GM23248 (cell line): ENCODE results near the gene PRKCA. TPM values are rescaled to one million over a fixed set of nuclear protein-coding genes. Genes with fewer than 3 reads are reported as not detected.
A peak's percentile ranks its signal among the peaks of the same experiment; 100 is the strongest.

ENCODE experiments used
- DNase-seq: peaks from one replicate; pipeline ENCODE4 v3.0.0-alpha.2; 2015
- H2AFZ ChIP-seq: fragments of 200-600 bp; sonication (generic); 2 replicates; pipeline ENCODE4 v1.6.1; 2016; ENCODE audit warnings: antibody characterized with exemption
- H3F3A ChIP-seq: fragments of 200-600 bp; sonication (generic); 2 replicates; pipeline ENCODE4 v1.6.1; 2016; ENCODE audit warnings: mild to moderate bottlenecking, antibody characterized with exemption, mixed run types; ENCODE audit not compliant: insufficient read depth
- H3K27ac ChIP-seq: fragments of 200-600 bp; sonication (generic); 2 replicates; pipeline ENCODE4 v1.5.1; 2016; ENCODE audit warnings: mild to moderate bottlenecking
- H3K27me3 ChIP-seq: fragments of 200-600 bp; sonication (generic); replicated peaks from 2 replicates; pipeline ENCODE4 v1.6.1; 2016; ENCODE audit warnings: mild to moderate bottlenecking; ENCODE audit not compliant: insufficient read depth
- H3K36me3 ChIP-seq: fragments of 200-600 bp; sonication (generic); 2 replicates; pipeline ENCODE4 v1.6.1; 2016; ENCODE audit warnings: low read depth, mild to moderate bottlenecking
- H3K4me1 ChIP-seq: fragments of 200-600 bp; sonication (generic); 2 replicates; pipeline ENCODE4 v1.6.1; 2016; ENCODE audit warnings: mild to moderate bottlenecking; ENCODE audit not compliant: insufficient read depth
- H3K4me2 ChIP-seq: fragments of 200-600 bp; sonication (generic); one replicate; pipeline ENCODE4 v1.6.1; 2016; ENCODE audit warnings: mild to moderate bottlenecking; ENCODE audit not compliant: unreplicated experiment
- H3K4me3 ChIP-seq: fragments of 200-600 bp; sonication (generic); 2 replicates; pipeline ENCODE4 v1.5.1; 2016; ENCODE audit warnings: mild to moderate bottlenecking
- H3K79me2 ChIP-seq: fragments of 200-600 bp; sonication (generic); 2 replicates; pipeline ENCODE4 v1.6.1; 2016; ENCODE audit warnings: mild to moderate bottlenecking; ENCODE audit not compliant: insufficient read depth
- H3K9ac ChIP-seq: fragments of 200-600 bp; sonication (generic); 2 replicates; pipeline ENCODE4 v1.6.1; 2016; ENCODE audit warnings: mild to moderate bottlenecking
- H3K9me2 ChIP-seq: fragments of 200-600 bp; sonication (generic); 2 replicates; pipeline ENCODE4 v1.6.1; 2016; ENCODE audit warnings: mixed run types, mild to moderate bottlenecking, moderate library complexity; ENCODE audit not compliant: insufficient read depth
- H3K9me3 ChIP-seq: fragments of 200-600 bp; sonication (generic); one replicate; pipeline ENCODE4 v1.6.1; 2017; ENCODE audit warnings: low read depth
- H4K20me1 ChIP-seq: fragments of 200-600 bp; sonication (generic); 2 replicates; pipeline ENCODE4 v1.6.0; 2016; ENCODE audit not compliant: insufficient read depth
- EZH2 ChIP-seq: fragments of 200-600 bp; sonication (generic); IDR thresholded peaks from 2 replicates; pipeline ENCODE4 v1.6.1; 2018; ENCODE audit warnings: antibody characterized with exemption, mild to moderate bottlenecking; ENCODE audit not compliant: insufficient read depth, poor library complexity, severe bottlenecking
- EZH2phosphoT487 ChIP-seq: fragments of 200-600 bp; sonication (generic); IDR thresholded peaks from 2 replicates; pipeline ENCODE4 v1.6.1; 2018; ENCODE audit warnings: antibody characterized with exemption, moderate library complexity, mild to moderate bottlenecking, low read depth; ENCODE audit not compliant: insufficient read depth
- WGBS, 2 experiments: methylation state at CpG; one replicate each; pipeline ENCODE4 v1.1.6; 2015 to 2017; ENCODE audit warnings: low lambda C conversion rate in 2 of 2, low coverage in 1 of 2; ENCODE audit errors: missing lambda C conversion rate in 2 of 2; 5-methylcytosine and 5-hydroxymethylcytosine counted together
- in situ Hi-C: fragments of 300-500 bp; cut with MboI; formaldehyde crosslinking; loops from 2 replicates; pipeline ENCODE4 v1.15.0; 2020
- microRNA counts: library from miRNA; unstranded; fragments of <30 nt; microRNA quantifications from one replicate; lab custom pipeline; 2016
- microRNA-seq: library from miRNA; unstranded; fragments of <30 nt; microRNA quantifications from one replicate; pipeline ENCODE4, GENCODE V29; 2016; ENCODE audit warnings: borderline number of aligned reads
- polyA plus RNA-seq: library from polyadenylated mRNA; unstranded; fragments of >200 nt; fragmentation: Nextera tagmentation; extraction: Ambion mirVana; gene quantifications from 2 replicates; pipeline ENCODE4 v1.2.1, GENCODE V29; 2016
- small RNA-seq: library from RNA; depleted of rRNA; stranded (forward); fragments of <200 nt; gene quantifications from one replicate; pipeline ENCODE3, GENCODE V24; 2014; ENCODE audit warnings: low read depth, low replicate concordance
- total RNA-seq: library from RNA; depleted of rRNA; stranded (reverse); fragments of >200 nt; shearing (Covaris generic); gene quantifications from 2 replicates; pipeline ENCODE4 v1.2.3, GENCODE V29; 2014; rRNA removed

The PRKCA gene
- total and polyA plus RNA-seq, 2 experiments from 2014 or later = 17.3 to 28.5 TPM

GRCh38 chr17:66858226-66859083 is 556.0 kb downstream of the PRKCA start:
- Histone ChIP-seq H3K9me2 (no peaks in the 10 kb centered on the region), H3K9ac (no peak overlapping the region), H3K4me1 (no peaks in the 10 kb centered on the region), H3K36me3 (no peaks in the 10 kb centered on the region), H3K27me3 (peaks cover 17% of the 10 kb centered on the region; the same call in 1 of the 2 replicates), H3K9me3 (no peaks in the 10 kb centered on the region), H3K79me2 (no peaks in the 10 kb centered on the region), H3F3A (no peaks in the 10 kb centered on the region), H3K4me2 (no peak overlapping the region), H2AFZ (no peak overlapping the region), H3K27ac (no peak overlapping the region), H3K4me3 (no peak overlapping the region), H4K20me1 (no peaks in the 10 kb centered on the region)
- 52 to 54% methylated on average over 10 to 12 of the region's 12 CpGs for WGBS, 2 experiments
- in situ Hi-C loops = no loop called here
- TF ChIP-seq EZH2 = no peak
- TF ChIP-seq EZH2phosphoT487 = no peak
- no peak for DNase-seq

GRCh38 chr17:66859353-66859752 is 556.9 kb downstream of the PRKCA start:
- H4K20me1 ChIP-seq = no peaks in the 10 kb centered on the region
- DNase-seq = no peak
- H3K27me3 ChIP-seq = peaks cover 21% of the 10 kb centered on the region; the same call in 1 of the 2 replicates
- in situ Hi-C loops = no loop called here
- H3K36me3 ChIP-seq = no peaks in the 10 kb centered on the region
- WGBS, 2 experiments = 45 to 52% methylated on average over 8 of the region's 8 CpGs
- no peaks in the 10 kb centered on the region for H3F3A ChIP-seq
- H3K4me1 ChIP-seq = no peaks in the 10 kb centered on the region
- no peaks in the 10 kb centered on the region for H3K9me3 ChIP-seq
- no peaks in the 10 kb centered on the region for H3K79me2 ChIP-seq
- H3K27ac ChIP-seq = no peak overlapping the region
- no peak overlapping the region for H3K9ac ChIP-seq
- H3K4me2 ChIP-seq = no peak overlapping the region
- no peak overlapping the region for H2AFZ ChIP-seq
- TF ChIP-seq EZH2phosphoT487 = no peak
- no peak for TF ChIP-seq EZH2
- H3K4me3 ChIP-seq = no peak overlapping the region
- no peaks in the 10 kb centered on the region for H3K9me2 ChIP-seq

GRCh38 chr17:66860204-66860603 is 557.8 kb downstream of the PRKCA start:
- H3K9me2 ChIP-seq = no peaks in the 10 kb centered on the region
- H3K36me3 ChIP-seq = no peaks in the 10 kb centered on the region
- peaks cover 24% of the 10 kb centered on the region; the same call in 1 of the 2 replicates for H3K27me3 ChIP-seq
- H2AFZ ChIP-seq = no peak overlapping the region
- no peak for DNase-seq
- no peaks in the 10 kb centered on the region for H3K4me1 ChIP-seq
- no peaks in the 10 kb centered on the region for H3K79me2 ChIP-seq
- H3K9me3 ChIP-seq = no peaks in the 10 kb centered on the region
- H4K20me1 ChIP-seq = no peaks in the 10 kb centered on the region
- H3F3A ChIP-seq = no peaks in the 10 kb centered on the region
- in situ Hi-C loops = no loop called here
- 28 to 29% methylated on average over 3 of the region's 3 CpGs for WGBS, 2 experiments
- no peak overlapping the region for H3K4me2 ChIP-seq
- no peak overlapping the region for H3K27ac ChIP-seq
- no peak overlapping the region for H3K9ac ChIP-seq
- no peak overlapping the region for H3K4me3 ChIP-seq
- no peak for TF ChIP-seq EZH2
- no peak for TF ChIP-seq EZH2phosphoT487

MicroRNAs encoded within 50 kb of the gene (microRNA counts, 767-probe panel; counts per million panel counts)
- microRNA hsa-miR-634 (lab: Ali Mortazavi, UCI) = 447 counts per million, percentile 86 among the panel's probes with 10 or more counts

Small RNAs within 50 kb of the gene (microRNA-seq; reads per million reads assigned to microRNA genes)
- gene MIR634 = not detected

Small RNAs within 50 kb of the gene (small RNA-seq; reads per million reads assigned to genes)
- gene MIR634 = not detected
- gene RN7SL735P = 0.37 reads per million
- gene RNA5SP444 = not detected
- gene RNA5SP445 = not detected
- not detected for gene RNU6-928P

Other genes starting within 250 kb of the PRKCA start
- 6.6 and 14.8 TPM in 2 replicates for gene CEP112, start 110.5 kb upstream of the PRKCA start, total RNA-seq
- 7.2 and 8.1 TPM in 2 replicates for gene CEP112, start 110.5 kb upstream of the PRKCA start, polyA plus RNA-seq
- not detected in 2 replicates for gene APOH, start 73.2 kb upstream of the PRKCA start, total RNA-seq
- not detected in 2 replicates for gene APOH, start 73.2 kb upstream of the PRKCA start, polyA plus RNA-seq